Lower leg skin (tissue), 4 donors: ENCODE results near the gene SKAP1. TPM values are rescaled to one million over a fixed set of nuclear protein-coding genes. Genes with fewer than 3 reads are reported as not detected.

Source experiments
- DNase-seq, 2 donors: peaks; one replicate each; pipeline ENCODE4 v3.0.0-alpha.2; 2019; ENCODE audit warnings: low spot score in 2 of 2
- H3K4me3 ChIP-seq: fragments of 200-600 bp; sonication (generic); 2 replicates; pipeline ENCODE4 v1.5.1; 2017; ENCODE audit warnings: mild to moderate bottlenecking, low read depth; ENCODE audit not compliant: poor library complexity, severe bottlenecking
- POLR2A ChIP-seq, 2 donors: fragments of 450-650 bp; IDR thresholded peaks; one replicate each; pipeline ENCODE4 v1.6.1; 2016 to 2017; ENCODE audit warnings: antibody characterized with exemption in 2 of 2, mild to moderate bottlenecking in 1 of 2, moderate library complexity in 1 of 2
- WGBS, 2 donors: methylation state at CpG; one replicate each; pipeline ENCODE4 v1.1.5; 2018; 5-methylcytosine and 5-hydroxymethylcytosine counted together
- intact Hi-C: fragments of 100-400 bp; cut with DNase I; formaldehyde crosslinking; loops from one replicate; pipeline ENCODE4 v1.15.0; 2023; ENCODE audit warnings: low total_unique reads
- total RNA-seq, 4 donors: library from RNA; depleted of rRNA; stranded (reverse); fragments of >200 nt; gene quantifications; one replicate each; pipeline ENCODE4 v1.1.0, GENCODE V29; 2016
- TF ChIP-seq, protein P1 (sequence below), 3 donors: fragments of 450-650 bp; IDR thresholded peaks; one replicate each; pipeline ENCODE4 v1.5.1; 2016; ENCODE audit warnings: antibody characterized with exemption in 3 of 3, mild to moderate bottlenecking in 3 of 3, moderate library complexity in 2 of 3

SKAP1 gene
- total RNA-seq, 4 donors from 2014 or later, result 0.99 to 1.2 TPM; not detected in 2

DNA sequence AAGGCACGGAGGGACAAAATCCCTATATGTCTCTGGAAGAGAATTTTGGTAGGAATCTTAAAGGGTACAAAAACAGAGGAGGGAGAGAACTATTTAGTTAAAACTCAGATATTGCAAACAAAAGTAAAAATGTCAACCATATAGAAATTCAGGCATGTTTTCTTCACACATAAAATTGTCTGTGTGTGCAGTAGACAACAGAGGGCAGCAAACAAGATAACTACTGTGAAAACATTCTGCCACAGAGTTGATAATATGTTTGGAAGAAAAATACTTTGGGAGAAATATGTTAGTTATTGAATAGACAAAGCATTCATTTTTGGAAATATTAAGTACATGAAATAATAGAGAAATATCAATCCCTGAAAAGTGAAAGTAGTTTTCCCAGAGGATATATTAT is 266.2 kb downstream of the SKAP1 start:
- WGBS, 2 donors, result 97 to 100% methylated on average over 1 of the region's 1 CpG
- no peak overlapping the region for H3K4me3 ChIP-seq
- intact Hi-C loops, result no loop called here
- TF ChIP-seq, protein P1, sequence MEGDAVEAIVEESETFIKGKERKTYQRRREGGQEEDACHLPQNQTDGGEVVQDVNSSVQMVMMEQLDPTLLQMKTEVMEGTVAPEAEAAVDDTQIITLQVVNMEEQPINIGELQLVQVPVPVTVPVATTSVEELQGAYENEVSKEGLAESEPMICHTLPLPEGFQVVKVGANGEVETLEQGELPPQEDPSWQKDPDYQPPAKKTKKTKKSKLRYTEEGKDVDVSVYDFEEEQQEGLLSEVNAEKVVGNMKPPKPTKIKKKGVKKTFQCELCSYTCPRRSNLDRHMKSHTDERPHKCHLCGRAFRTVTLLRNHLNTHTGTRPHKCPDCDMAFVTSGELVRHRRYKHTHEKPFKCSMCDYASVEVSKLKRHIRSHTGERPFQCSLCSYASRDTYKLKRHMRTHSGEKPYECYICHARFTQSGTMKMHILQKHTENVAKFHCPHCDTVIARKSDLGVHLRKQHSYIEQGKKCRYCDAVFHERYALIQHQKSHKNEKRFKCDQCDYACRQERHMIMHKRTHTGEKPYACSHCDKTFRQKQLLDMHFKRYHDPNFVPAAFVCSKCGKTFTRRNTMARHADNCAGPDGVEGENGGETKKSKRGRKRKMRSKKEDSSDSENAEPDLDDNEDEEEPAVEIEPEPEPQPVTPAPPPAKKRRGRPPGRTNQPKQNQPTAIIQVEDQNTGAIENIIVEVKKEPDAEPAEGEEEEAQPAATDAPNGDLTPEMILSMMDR (IDR thresholded peaks at IDR 0.05), result no peak
- TF ChIP-seq POLR2A (IDR thresholded peaks at IDR 0.05), result no peak
- DNase-seq, result no peak

DNA sequence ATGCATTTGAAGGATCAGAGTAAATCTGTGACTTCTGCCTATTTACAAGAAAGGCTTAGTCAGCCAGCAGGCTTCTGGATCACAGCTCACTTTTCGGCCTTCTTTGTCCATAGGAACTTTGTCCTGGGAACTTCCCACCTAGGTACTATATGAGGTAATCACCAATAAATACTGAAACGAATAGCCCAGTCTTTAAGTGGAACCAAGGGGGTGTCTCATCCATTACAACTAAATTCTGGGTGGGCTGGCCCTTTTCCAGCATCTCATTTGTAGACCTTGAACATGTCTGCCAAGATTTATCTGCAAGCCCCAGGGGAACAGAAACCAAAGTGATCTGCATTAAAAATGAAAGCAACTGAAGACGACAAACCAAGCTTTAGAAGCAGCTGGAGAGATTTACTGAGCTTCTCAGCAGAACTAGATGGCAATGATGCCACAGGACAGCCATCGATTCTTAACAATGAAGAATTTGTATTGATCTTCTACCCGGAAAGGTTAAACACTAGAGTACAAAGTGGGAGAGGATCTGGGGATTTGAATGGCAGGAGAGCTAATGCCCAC is 267.0 kb downstream of the SKAP1 start:
- WGBS, 2 donors, result 33 to 35% methylated on average over 5 of the region's 5 CpGs
- TF ChIP-seq, protein P1 (IDR thresholded peaks at IDR 0.05), result no peak
- no peak for TF ChIP-seq POLR2A (IDR thresholded peaks at IDR 0.05)
- no peak overlapping the region for H3K4me3 ChIP-seq

DNA sequence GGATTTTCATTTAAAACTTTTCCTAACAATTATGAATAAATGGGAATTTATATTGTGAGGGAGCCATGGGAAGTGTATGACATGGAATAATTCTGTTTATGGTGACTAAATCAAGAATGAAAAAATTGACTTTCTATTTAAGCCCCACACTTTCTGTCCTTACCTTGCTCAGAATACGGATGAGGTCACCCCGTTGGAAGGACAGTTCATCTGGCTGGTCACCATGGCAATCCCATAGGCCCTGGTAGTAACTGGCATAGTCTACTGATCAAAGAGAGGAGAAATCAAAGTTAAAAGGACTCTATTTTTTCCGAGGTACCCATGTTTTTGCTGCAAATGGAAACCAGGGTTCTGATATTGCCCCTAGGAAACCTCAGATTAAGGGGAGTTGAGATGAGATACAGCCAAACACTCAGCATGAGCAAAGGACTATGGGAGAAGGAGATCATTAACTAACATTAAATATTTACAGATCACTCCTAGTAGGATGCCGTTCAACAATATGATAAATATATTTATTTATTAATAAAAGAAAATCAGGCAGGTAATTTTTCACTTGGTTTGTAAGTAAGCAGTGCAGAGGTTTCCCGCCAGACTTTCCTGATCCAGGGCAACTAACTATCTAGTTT is 267.6 kb downstream of the SKAP1 start:
- no peak for TF ChIP-seq POLR2A (IDR thresholded peaks at IDR 0.05)
- TF ChIP-seq, protein P1 (IDR thresholded peaks at IDR 0.05), result no peak
- no peak for DNase-seq
- intact Hi-C loops, result no loop called here
- H3K4me3 ChIP-seq, result no peak overlapping the region
- 90 to 94% methylated on average over 5 of the region's 5 CpGs for WGBS, 2 donors

More for the DNA sequence above, 267.0 kb downstream of the SKAP1 start:
- no peak for DNase-seq
- intact Hi-C loops, result no loop called here

DNA sequence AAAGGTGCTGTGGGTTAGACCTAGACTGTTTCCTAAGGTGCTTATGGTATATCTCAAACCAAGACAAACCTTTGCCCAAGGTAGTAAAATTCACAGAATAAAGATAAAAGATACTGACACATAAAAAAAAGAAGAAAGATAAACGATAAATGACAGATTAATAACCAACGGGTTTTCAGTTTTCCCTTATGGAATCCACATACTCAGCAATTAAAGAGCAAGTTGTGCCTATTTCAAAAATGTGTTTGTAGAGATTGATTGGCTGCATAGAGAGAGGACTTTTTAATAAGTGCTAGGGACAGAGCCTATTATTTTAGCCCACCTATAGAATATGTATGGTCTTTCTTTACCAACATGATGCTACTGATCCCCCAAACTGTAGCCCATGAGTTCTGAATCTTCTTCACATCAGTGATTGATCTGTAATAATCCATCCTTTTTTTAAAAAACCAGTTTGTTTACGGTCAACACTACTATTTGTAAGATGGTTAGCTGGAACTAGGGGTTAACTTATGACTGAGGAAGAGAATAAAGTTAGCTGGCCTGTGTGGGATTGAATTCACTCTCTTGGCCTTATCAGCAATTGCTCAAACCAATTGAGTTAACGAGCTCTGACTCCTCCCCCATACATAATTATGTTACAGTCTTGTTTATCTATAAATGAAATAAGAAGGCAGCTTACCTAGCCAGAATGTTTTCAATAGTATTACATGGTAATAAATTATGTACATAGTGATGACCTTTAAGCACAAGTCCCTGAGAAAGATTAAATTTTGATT is 268.7 kb downstream of the SKAP1 start:
- intact Hi-C loops, result no loop called here
- TF ChIP-seq POLR2A (IDR thresholded peaks at IDR 0.05), result no peak
- TF ChIP-seq, protein P1 (IDR thresholded peaks at IDR 0.05), result no peak
- 85 to 88% methylated on average over 4 of the region's 4 CpGs for WGBS, 2 donors
- no peak for DNase-seq
- H3K4me3 ChIP-seq, result no peak overlapping the region

DNA sequence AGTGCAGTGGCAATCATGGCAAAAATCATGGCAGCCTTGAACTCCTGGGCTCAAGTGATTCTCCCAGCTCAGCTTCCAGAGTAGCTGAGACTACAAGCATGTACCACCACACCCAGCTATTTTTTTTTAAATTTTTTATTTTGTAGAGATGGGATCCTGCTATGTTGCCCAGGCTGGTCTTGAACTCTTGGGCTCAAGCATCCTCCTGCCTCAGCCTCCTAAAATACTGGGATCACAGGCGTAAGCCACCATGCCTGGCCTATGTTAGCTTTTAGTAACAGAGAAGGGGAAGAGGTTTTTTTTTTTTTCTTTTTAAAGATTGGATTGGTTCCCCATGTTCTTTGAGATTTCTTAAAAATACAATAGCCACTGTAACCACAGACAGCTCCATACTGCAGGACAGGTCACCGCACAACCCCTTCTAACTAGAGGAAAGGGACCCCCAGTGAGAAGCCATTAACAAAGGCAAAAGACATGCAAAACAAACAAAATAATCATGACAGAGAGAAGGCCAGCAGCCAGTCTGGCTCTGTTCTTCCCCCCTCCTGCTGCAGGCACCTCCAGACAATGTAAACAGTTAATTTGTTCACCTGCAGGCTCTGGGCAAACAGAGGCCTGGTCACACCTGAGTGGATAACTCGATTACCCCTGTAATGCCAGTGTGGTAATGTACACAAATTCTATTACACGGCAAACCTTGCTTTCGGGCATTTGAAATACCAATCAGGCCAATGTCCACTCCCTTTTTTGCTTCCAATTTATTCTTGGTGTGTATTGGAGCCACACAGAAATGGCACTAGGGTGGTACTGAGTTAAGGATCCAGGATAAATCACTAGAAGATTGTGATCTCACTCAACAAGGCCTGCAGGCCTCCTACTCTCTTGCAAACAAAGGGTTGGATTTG is 269.6 kb downstream of the SKAP1 start:
- no peak for TF ChIP-seq POLR2A (IDR thresholded peaks at IDR 0.05)
- TF ChIP-seq, protein P1 (IDR thresholded peaks at IDR 0.05), result no peak
- 89 to 92% methylated on average over 5 of the region's 5 CpGs for WGBS, 2 donors
- intact Hi-C loops, result no loop called here
- no peak for DNase-seq
- no peak overlapping the region for H3K4me3 ChIP-seq
